ENCODE measurements around the gene TOMT.

GRCh38 chr11:72085621-72086351 lies 19.9 kb upstream of the TOMT start:
- no peak for TF ChIP-seq CTCF (IDR thresholded peaks at IDR 0.05 in 2 of 3, conservative IDR thresholded peaks at IDR 0.05 in 1 of 3; ENCODE audit: borderline replicate concordance in 1 of 3, insufficient read depth in 1 of 3, low read depth in 2 of 3, low read length in 2 of 3)
- TF ChIP-seq, protein P1, sequence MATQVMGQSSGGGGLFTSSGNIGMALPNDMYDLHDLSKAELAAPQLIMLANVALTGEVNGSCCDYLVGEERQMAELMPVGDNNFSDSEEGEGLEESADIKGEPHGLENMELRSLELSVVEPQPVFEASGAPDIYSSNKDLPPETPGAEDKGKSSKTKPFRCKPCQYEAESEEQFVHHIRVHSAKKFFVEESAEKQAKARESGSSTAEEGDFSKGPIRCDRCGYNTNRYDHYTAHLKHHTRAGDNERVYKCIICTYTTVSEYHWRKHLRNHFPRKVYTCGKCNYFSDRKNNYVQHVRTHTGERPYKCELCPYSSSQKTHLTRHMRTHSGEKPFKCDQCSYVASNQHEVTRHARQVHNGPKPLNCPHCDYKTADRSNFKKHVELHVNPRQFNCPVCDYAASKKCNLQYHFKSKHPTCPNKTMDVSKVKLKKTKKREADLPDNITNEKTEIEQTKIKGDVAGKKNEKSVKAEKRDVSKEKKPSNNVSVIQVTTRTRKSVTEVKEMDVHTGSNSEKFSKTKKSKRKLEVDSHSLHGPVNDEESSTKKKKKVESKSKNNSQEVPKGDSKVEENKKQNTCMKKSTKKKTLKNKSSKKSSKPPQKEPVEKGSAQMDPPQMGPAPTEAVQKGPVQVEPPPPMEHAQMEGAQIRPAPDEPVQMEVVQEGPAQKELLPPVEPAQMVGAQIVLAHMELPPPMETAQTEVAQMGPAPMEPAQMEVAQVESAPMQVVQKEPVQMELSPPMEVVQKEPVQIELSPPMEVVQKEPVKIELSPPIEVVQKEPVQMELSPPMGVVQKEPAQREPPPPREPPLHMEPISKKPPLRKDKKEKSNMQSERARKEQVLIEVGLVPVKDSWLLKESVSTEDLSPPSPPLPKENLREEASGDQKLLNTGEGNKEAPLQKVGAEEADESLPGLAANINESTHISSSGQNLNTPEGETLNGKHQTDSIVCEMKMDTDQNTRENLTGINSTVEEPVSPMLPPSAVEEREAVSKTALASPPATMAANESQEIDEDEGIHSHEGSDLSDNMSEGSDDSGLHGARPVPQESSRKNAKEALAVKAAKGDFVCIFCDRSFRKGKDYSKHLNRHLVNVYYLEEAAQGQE (IDR thresholded peaks at IDR 0.05; ENCODE audit: low read depth): no peak
- no peak for TF ChIP-seq EZH2 (IDR thresholded peaks at IDR 0.05)
- TF ChIP-seq, protein P2, sequence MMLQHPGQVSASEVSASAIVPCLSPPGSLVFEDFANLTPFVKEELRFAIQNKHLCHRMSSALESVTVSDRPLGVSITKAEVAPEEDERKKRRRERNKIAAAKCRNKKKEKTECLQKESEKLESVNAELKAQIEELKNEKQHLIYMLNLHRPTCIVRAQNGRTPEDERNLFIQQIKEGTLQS (IDR thresholded peaks at IDR 0.05): no peak
- TF ChIP-seq SRF (IDR thresholded peaks at IDR 0.05; ENCODE audit: low read depth): no peak
- TF ChIP-seq TCF7L2 (IDR thresholded peaks at IDR 0.05; ENCODE audit: borderline replicate concordance, extremely low read depth, insufficient read depth, insufficient read length): no peak
- no peak for TF ChIP-seq POLR2AphosphoS5 (IDR thresholded peaks at IDR 0.05; ENCODE audit: low read depth, low read length)
- no peak for TF ChIP-seq POLR2A (IDR thresholded peaks at IDR 0.05; ENCODE audit: borderline replicate concordance, extremely low read depth, insufficient read depth, insufficient read length)
- no peak for TF ChIP-seq EGR1 (IDR thresholded peaks at IDR 0.05; ENCODE audit: low read depth)
- no peak for TF ChIP-seq JUND (IDR thresholded peaks at IDR 0.05)
- TF ChIP-seq SP1 (IDR thresholded peaks at IDR 0.05; ENCODE audit: low read depth): no peak

Data from HCT116 (cell line).